ENCODE data around the gene NR3C1.

Gene NR3C1

DNA sequence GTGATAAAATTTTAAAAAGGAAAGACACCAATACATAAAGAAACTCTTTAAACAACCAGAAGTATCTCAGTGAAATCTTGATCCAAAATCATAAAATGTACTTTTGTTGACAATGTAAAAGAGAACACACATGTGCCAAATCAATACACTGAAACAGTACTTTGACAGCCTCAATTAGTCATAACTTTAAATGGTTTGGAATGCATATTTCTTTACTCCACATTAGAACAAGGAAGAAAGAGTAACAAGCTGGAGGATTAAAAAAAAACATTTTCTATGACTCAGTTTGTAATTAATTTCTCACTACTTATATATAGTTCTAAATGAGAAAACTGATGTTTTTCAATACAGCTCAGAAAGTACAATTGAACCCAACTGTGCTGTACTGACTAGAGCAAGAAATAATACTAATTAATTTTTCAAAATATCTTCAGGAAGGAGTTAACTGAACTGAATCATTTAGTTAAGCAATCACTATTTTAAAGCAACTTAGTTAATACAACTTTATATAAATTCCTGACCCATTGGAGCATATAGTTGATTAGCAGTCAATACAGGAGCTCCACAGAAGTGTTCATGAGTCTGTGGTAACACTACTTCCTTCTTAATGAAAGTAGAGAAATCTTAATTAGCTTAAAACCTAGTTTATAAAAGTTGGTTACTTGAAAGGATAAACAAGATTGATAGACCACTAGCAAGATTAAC lies 101.0 kb downstream of the NR3C1 start:
- DNase-seq, result no peak

DNA sequence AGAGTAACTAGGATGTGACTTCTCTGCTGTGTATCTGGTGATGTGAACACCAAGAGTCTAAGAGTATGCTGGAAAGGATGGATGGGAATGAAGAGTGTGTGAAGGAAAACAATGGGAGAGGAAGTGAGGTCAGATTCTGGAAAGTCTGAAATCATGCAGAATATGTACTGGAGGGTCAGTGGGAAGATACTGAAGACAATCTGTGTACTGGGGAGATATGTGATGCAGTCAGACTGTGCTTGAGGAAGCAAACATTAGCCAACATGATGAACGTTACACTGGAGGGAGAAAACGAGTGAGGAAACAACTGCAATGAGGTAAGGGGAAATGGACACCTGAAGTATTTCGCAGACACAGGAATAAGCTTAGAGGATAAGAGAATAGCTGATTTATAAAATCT lies 105.7 kb downstream of the NR3C1 start:
- DNase-seq, result no peak

DNA sequence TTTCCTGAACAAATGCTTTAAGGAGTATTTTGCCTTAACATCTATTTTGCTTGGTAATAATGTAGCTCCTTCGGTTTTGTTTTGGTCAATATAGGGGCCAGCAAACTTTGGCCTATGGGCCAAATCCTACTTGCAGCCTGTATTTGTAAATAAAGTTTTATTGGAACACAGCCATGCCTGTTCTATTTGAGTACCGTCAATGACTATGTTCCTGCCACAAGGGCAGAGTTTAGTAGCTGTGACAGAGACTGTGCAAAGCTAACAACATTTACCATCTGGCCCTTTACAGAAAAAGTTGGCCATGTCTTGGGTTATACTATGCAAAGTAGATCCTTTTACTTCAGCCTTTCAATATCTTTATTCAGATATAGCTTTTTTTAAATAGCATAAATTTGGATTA lies 113.4 kb downstream of the NR3C1 start:
- DNase-seq, result no peak

- DNase-seq, result no peak
Measured at GRCh38 chr5:143284521-143284920, 119.0 kb downstream of the NR3C1 start.

GRCh38 chr5:143284002-143284401 lies 119.5 kb downstream of the NR3C1 start:
- no peak for DNase-seq

- no peak for DNase-seq
Measured at GRCh38 chr5:143281226-143281625, 122.3 kb downstream of the NR3C1 start.

GRCh38 chr5:143279698-143280097 lies 123.8 kb downstream of the NR3C1 start:
- no peak for DNase-seq

GRCh38 chr5:143277536-143277935 lies 126.0 kb downstream of the NR3C1 start:
- DNase-seq, result no peak

DNA sequence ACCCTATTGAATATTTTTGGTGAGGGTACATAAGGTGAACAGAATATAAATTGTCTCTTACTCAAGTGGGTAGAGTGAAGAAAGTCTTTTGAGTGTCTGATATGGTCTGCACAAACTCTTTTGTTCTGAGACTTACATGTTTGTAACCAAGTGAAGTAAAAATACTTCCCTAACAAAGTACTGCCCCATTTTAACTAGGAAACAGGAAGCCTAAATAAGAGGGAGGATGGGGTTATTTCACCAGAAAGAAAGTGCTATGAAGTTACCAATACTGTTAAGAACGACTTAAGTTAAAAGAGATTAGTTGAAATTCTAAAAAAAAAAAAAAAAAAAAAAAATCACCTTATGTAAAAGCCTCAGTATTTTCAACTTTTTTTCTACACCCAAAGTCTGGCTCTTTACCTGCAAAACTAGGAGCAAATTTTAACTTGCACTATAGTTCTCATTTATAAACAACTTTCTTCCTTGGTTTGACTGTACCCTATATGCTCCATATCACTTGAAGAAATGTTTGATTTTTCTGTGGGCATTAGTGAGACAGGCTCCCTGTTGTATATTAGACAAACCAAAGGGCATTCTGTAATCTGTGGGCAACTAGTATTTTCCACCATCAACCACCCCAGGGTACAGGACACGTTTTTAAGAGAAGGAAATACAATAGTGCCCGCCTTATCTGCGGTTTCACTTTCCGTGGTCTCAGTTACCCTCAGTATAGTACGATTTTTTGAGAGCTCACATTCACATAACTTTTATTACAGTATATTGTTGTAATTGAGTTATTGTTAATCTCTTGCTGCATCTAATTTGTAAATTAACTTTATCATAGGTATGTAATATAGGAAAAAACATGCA lies 127.7 kb downstream of the NR3C1 start:
- no peak for DNase-seq

DNA sequence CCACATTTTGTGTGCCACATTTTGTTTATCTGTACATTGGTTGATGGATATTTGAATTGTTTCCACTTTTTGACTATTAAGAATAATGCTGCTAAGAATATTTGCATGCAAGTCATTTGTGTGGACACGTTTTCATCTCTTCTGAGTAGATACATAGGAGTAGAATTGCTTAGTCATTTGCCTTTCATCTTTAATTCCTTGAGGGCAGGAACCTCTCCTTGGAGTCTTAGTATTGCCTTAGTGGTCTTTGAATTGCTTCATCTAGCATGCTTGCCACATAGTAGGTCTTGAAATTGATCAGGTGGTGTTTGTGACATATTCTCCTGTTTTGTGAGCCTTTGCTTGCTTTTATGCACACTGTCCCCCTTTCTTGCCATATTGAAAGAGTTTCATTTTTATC lies 128.5 kb downstream of the NR3C1 start:
- no peak for DNase-seq

GRCh38 chr5:143271431-143271830 lies 132.1 kb downstream of the NR3C1 start:
- no peak for DNase-seq

DNA sequence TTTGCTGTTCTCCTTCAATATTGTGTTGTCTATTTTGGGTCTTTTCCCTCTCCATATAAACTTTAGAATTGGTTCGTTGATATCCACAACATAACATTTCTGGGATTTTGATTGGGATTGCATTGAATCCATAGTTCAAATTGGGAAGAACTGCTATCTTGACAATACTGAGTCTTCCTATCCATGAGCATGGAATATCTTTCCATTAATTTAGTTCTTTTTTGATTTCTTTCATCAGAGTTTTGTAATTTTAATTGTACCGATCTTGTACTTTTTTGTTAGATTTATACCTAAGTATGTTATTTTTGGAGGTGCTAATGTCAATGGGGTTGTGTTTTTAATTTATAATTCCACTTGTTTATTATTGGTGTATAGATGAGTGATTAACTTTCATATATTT lies 135.1 kb downstream of the NR3C1 start:
- DNase-seq, result no peak

DNA sequence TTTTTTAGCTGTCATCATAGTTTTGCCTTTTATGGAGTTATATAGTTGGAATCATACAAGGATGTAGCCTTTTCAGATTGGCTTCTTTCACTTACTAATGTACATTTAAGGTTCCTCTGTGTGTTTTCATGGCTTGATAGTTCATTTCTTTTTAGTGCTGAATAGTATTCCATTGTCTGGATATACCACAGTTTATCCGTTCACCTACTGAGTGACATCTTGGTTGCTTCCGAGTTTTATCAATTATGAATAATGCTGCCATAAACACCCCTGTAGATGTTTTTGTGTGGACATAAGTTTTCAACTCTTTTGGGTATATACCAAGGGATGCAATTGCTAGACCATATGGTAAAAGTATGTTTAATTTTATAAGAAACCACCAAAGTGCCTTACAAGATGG lies 136.3 kb downstream of the NR3C1 start:
- DNase-seq, result no peak

GRCh38 chr5:143265995-143266394 lies 137.5 kb downstream of the NR3C1 start:
- DNase-seq, result no peak

GRCh38 chr5:143263272-143263810 lies 140.1 kb downstream of the NR3C1 start:
- DNase-seq, result no peak

DNA sequence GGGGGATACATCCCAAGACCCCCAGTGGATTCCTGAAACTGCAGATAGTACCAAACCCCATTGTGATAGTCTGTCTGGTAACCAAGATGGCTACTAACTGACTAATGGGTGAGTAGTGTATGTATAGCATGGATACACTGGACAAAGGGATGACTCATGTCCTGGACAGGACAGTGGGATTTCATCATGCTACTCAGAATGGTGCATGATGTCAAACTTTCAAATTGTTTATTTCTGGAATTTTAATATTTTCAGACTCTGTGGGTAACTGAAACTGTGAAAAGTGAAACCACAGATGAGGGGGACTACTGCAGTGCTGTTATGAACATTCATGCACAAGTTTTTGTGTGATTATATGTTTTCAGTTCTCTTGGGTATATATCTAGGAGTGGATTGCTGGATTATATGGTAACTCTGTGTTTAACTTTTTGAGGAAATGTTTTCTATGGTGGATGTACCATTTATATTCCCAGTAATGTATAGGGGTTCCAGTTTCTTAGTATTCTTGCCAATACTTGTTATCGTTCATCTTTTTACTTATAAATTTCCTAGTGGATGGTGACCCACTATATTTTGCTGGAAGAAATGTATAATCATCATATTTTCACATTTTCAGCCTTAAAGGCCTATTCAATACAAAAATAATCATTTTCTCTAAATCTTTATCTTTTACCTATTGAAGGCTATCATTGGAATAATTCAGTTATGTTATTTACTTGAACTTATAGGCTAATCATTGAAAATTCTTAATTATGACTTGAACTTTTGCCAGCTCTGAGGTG lies 140.9 kb downstream of the NR3C1 start:
- DNase-seq, result no peak

- DNase-seq, result no peak
Measured at GRCh38 chr5:143261748-143262392, 141.6 kb downstream of the NR3C1 start.

- no peak for DNase-seq
Measured at GRCh38 chr5:143259254-143259605, 144.3 kb downstream of the NR3C1 start.

DNA sequence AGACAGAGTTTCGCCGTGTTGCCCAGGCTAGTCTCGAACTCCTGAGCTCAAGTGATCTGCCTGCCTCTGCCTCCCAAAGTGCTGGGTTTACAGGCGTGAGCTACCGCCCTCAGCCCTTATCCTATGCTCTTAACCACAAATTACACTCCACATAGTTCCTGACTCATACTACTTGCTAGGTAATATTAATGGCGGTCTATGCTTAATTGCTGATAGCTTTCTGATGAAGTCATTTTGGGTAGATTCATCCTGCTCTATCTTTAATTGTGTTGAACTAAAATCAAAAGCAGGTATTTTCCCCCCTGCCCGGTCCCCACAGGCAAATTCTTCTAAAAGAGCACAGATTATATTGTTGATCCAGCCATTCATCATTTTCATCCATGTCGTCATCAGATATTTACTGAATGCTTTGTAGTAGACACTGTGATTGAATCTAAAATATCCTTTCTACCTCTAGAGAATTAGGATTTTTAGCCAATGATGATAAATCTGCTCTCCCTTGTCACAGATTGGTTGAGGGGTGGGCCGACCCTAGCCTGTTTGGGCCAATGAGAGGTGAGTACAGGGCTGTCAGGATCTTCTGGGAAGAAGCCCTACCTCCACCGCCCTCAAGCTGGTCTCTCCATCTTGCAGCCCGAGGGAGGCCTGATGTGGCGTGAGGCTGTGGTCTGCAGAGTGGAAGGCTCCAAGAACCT lies 144.8 kb downstream of the NR3C1 start:
- no peak for DNase-seq

DNA sequence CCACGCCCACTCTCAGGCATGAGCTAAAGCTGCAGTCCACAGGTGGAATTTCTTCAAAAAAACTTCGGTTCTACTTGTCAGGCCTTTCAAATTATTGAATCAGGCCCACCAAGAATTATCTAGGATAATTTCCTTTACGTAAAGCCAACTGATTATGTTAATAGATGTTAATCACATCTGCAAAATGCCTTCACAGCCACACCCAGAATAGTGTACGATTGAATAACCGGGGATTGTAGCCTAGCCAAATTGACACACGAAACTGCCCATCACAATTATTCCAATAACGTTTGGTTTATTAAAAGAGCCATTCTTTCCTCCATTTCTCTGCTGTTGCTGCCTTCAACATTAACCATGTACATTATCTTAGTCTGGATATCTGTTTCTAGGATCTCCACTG lies 148.7 kb downstream of the NR3C1 start:
- no peak for DNase-seq

GRCh38 chr5:143251946-143252345 lies 151.5 kb downstream of the NR3C1 start:
- no peak for DNase-seq

GRCh38 chr5:143251190-143251589 lies 152.3 kb downstream of the NR3C1 start:
- no peak for DNase-seq
